Measurements from ENCODE around the gene SOX6. TPM values are rescaled to one million over a fixed set of nuclear protein-coding genes. Genes with fewer than 3 reads are reported as not detected.

The SOX6 gene
- total RNA-seq, 4 donors from 2014 or later, result 0.29 to 20.5 (median 8.2) TPM

DNA sequence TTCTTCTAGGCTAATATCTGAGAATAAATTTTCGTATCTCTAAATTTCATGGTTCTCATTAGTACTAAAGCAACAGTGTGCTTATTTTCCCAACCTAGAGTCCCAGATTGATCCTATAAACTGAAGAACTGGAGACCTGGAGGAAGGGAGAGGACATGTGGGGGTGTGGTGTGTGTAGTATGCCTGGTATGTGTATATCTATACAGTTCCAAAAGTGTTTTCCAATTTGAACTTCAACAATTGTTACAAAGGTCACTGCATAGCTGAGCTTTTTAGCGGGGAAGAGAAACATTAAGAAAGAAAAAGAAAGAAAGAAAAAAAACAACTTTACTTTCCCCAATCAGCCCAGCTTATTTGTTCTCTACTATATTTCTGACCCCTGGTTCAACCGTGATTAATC, 152.1 kb downstream of the SOX6 start:
- no peaks in the 10 kb centered on the region for H3K9me3 ChIP-seq
- no peak overlapping the region for H3K27ac ChIP-seq
- H3K4me3 ChIP-seq, result no peak overlapping the region
- intact Hi-C loops (cut with DNase I; ENCODE audit: low total_unique reads), result no loop called here
- H3K27me3 ChIP-seq, result no peaks in the 10 kb centered on the region
- H3K4me1 ChIP-seq, result no peaks in the 10 kb centered on the region
- TF ChIP-seq POLR2A (IDR thresholded peaks at IDR 0.05), result no peak
- no peak for TF ChIP-seq CTCF (IDR thresholded peaks at IDR 0.05)
- no peak for DNase-seq
- no peaks in the 10 kb centered on the region for H3K36me3 ChIP-seq

DNA sequence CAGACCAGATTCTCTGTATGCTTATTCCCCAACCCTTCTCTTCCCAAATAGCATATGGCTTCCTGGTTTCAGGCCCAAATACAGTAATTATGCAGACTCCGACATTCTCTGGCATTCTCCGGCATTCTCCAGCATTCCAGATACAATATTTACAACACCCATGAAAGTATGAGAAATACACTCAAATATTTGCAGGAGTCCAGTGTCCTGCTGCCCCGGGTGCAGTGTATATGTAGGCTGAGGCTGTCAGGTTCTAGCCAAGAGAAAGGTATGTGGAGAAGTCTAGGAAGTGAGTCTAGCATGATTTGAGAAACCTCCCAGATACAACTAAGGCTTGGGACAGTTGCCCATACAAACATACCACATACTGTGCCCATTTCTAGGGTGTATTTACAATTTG, 160.7 kb downstream of the SOX6 start:
- DNase-seq, result no peak
- Histone ChIP-seq H3K36me3 (no peaks in the 10 kb centered on the region), H3K9me3 (no peaks in the 10 kb centered on the region), H3K27ac (no peak overlapping the region), H3K27me3 (no peaks in the 10 kb centered on the region), H3K4me3 (no peak overlapping the region), H3K4me1 (no peaks in the 10 kb centered on the region)
- intact Hi-C loops (cut with DNase I; ENCODE audit: low total_unique reads), result no loop called here
- TF ChIP-seq CTCF (IDR thresholded peaks at IDR 0.05), result no peak
- no peak for TF ChIP-seq POLR2A (IDR thresholded peaks at IDR 0.05)

- H3K36me3 ChIP-seq, result no peaks in the 10 kb centered on the region
- no peak overlapping the region for H3K27ac ChIP-seq
- TF ChIP-seq POLR2A (IDR thresholded peaks at IDR 0.05) (no peak), CTCF (IDR thresholded peaks at IDR 0.05) (no peak)
- no peaks in the 10 kb centered on the region for H3K4me1 ChIP-seq
- no peaks in the 10 kb centered on the region for H3K9me3 ChIP-seq
- no peak for DNase-seq
- intact Hi-C loops (cut with DNase I; ENCODE audit: low total_unique reads), result no loop called here
- no peaks in the 10 kb centered on the region for H3K27me3 ChIP-seq
- no peak overlapping the region for H3K4me3 ChIP-seq
These were observed 161.8 kb downstream of the SOX6 start for GRCh38 chr11:16194566-16194965.

- H3K4me3 ChIP-seq, result no peak overlapping the region
- no peak for DNase-seq
- H3K9me3 ChIP-seq, result no peaks in the 10 kb centered on the region
- H3K4me1 ChIP-seq, result no peaks in the 10 kb centered on the region
- intact Hi-C loops (cut with DNase I; ENCODE audit: low total_unique reads), result no loop called here
- no peaks in the 10 kb centered on the region for H3K27me3 ChIP-seq
- no peaks in the 10 kb centered on the region for H3K36me3 ChIP-seq
- H3K27ac ChIP-seq, result no peak overlapping the region
- no peak for TF ChIP-seq CTCF (IDR thresholded peaks at IDR 0.05)
- TF ChIP-seq POLR2A (IDR thresholded peaks at IDR 0.05), result no peak
These were observed 162.4 kb downstream of the SOX6 start for GRCh38 chr11:16193897-16194381.

- H3K4me1 ChIP-seq, result no peaks in the 10 kb centered on the region
- no peaks in the 10 kb centered on the region for H3K27me3 ChIP-seq
- intact Hi-C loops (cut with DNase I; ENCODE audit: low total_unique reads), result no loop called here
- H3K36me3 ChIP-seq, result no peaks in the 10 kb centered on the region
- no peak overlapping the region for H3K4me3 ChIP-seq
- no peak overlapping the region for H3K27ac ChIP-seq
- no peak for DNase-seq
- TF ChIP-seq CTCF (IDR thresholded peaks at IDR 0.05) (no peak), POLR2A (IDR thresholded peaks at IDR 0.05) (no peak)
- no peaks in the 10 kb centered on the region for H3K9me3 ChIP-seq
These were observed 164.5 kb downstream of the SOX6 start for GRCh38 chr11:16191868-16192240.

Measured in uterus (tissue), 4 donors.